ENCODE measurements around the gene CYB561D2. TPM values are rescaled to one million over a fixed set of nuclear protein-coding genes. Genes with fewer than 3 reads are reported as not detected.

Gene CYB561D2
- total and polyA plus RNA-seq, 10 of the 15 experiments (the other 5 are each of a cell fraction or from before 2014, with no cell fraction given) = 7.6 to 39.2 (median 18.8) TPM

DNA sequence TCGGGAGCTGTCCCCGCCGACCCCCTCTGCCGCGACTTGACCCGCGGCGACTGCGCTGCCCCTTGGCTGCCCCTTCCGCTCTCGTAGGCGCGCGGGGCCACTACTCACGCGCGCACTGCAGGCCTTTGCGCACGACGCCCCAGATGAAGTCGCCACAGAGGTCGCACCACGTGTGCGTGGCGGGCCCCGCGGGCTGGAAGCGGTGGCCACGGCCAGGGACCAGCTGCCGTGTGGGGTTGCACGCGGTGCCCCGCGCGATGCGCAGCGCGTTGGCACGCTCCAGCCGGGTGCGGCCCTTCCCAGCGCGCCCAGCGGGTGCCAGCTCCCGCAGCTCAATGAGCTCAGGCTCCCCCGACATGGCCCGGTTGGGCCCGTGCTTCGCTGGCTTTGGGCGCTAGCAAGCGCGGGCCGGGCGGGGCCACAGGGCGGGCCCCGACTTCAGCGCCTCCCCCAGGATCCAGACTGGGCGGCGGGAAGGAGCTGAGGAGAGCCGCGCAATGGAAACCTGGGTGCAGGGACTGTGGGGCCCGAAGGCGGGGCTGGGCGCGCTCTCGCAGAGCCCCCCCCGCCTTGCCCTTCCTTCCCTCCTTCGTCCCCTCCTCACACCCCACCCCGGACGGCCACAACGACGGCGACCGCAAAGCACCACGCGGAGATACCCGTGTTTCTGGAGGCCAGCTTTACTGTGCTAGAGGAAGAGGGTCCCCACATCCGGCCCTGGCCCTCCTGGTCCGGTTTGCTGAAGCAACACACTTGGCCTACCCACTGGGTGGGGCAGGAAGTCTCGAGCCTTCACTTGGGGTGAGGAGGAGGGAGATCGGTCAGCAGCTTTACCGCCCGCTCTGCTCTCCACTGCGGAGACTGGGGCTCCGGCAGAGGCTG lies 10.0 kb upstream of the CYB561D2 start, which contains the start of gene RASSF1:
TSS of gene RASSF1 (minus strand) at position 389 of the 882 bp plus-strand sequence. CDS start at position 358, 31 bp downstream.
- ChIA-PET POLR2A (interaction anchor here (0.6 to 7.0 kb wide), 8 partner anchors 9 to 1861 kb away, joined by 3 to 84 read pairs (median 4); partner anchors contain the start of genes CYB561D2, HYAL2, HYAL3 and NAA80), RAD21 (ENCODE audit: unreplicated experiment) (interaction anchor here (0.7 to 1.3 kb wide), 2 partner anchors 10 to 12 kb away, joined by 3 read pairs; partner anchors contain the start of gene NPRL2), SMC1A (ENCODE audit: uncharacterized antibody, unreplicated experiment) (interaction anchor here (1.1 kb wide), 1 partner anchor 11 kb away, joined by 3 read pairs; no protein-coding TSS in a partner anchor), CTCF (interaction anchor here (6.4 to 10.5 kb wide), 2 partner anchors 8 to 18 kb away, joined by 59 to 72 read pairs; partner anchors contain the start of genes CYB561D2, HYAL2 and NPRL2)
- Histone ChIP-seq H2AFZ (ENCODE audit: control insufficient read depth, low read depth, low read length) (peak within 1 kb of the TSS; percentile 57), H3K36me3 (ENCODE audit: control insufficient read depth in 2 of 2, insufficient read depth in 2 of 2, low read length in 1 of 2) (no peaks in the 10 kb centered on the region), H3K27me3 (replicated peaks in 1 of 2; ENCODE audit: control insufficient read depth in 2 of 2, insufficient read depth in 2 of 2, low read length in 1 of 2) (no peaks in the 10 kb centered on the region), H4K20me1 (ENCODE audit: control insufficient read depth, insufficient read depth) (no peaks in the 10 kb centered on the region), H3K9ac (ENCODE audit: control insufficient read depth, insufficient read depth, low read length) (peak within 1 kb of the TSS; percentile 86), H3K9me3 (replicated peaks; ENCODE audit: control insufficient read depth, insufficient read depth, low read length) (no peaks in the 10 kb centered on the region), H3K79me2 (ENCODE audit: control insufficient read depth, insufficient read depth, low read length) (peaks cover 48% of the 10 kb centered on the region), H3K27ac (ENCODE audit: control insufficient read depth, insufficient read depth) (peak within 1 kb of the TSS; percentile 92), H3K4me1 (ENCODE audit: control insufficient read depth, insufficient read depth, low read length) (peaks cover 3% of the 10 kb centered on the region; the same call in 1 of the 2 replicates), H3K4me3 (peak within 1 kb of the TSS; percentile 96), H3K4me2 (ENCODE audit: control insufficient read depth, insufficient read depth) (peak within 1 kb of the TSS; percentile 75)
- 8% methylated on average over 66 of the region's 85 CpGs for WGBS (ENCODE audit: insufficient coverage, insufficient replicate concordance, low lambda C conversion rate, missing lambda C conversion rate)
- intact Hi-C loops (cut with micrococcal nuclease; ENCODE audit: unreplicated experiment) (no loop called here), in situ Hi-C loops (cut with MboI) (no loop called here)
- FAIRE-seq (peak; percentile 47), ATAC-seq (peak; percentile 35), DNase-seq (ENCODE audit: low read depth, low spot score) (no peak)
- no TSS peak for BruUV-seq (replicated peaks)
- TF ChIP-seq, protein P1, sequence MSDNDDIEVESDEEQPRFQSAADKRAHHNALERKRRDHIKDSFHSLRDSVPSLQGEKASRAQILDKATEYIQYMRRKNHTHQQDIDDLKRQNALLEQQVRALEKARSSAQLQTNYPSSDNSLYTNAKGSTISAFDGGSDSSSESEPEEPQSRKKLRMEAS (IDR thresholded peaks at IDR 0.05; ENCODE audit: low read depth, low read length) = peak; percentile 65
- TF ChIP-seq GABPA (IDR thresholded peaks at IDR 0.05; ENCODE audit: low read depth) = no peak
- peak; percentile 94 for TF ChIP-seq LARP7 (IDR thresholded peaks at IDR 0.05)
- TF ChIP-seq CTCF (IDR thresholded peaks at IDR 0.05 in 2 of 3, conservative IDR thresholded peaks at IDR 0.05 in 1 of 3; ENCODE audit: control insufficient read depth in 2 of 3, extremely low read depth in 1 of 3, insufficient read depth in 1 of 3, low read depth in 3 of 3, low read length in 3 of 3) = no peak
- TF ChIP-seq EGR1 (IDR thresholded peaks at IDR 0.05; ENCODE audit: borderline replicate concordance in 1 of 2, low read depth in 2 of 2, low read length in 2 of 2) = peak in 1 of 2 experiments; percentile 23; a peak in 1 of 3 replicates
- TF ChIP-seq E2F4 (IDR thresholded peaks at IDR 0.05; ENCODE audit: low read depth, low read length) = no peak
- TF ChIP-seq, protein P2, sequence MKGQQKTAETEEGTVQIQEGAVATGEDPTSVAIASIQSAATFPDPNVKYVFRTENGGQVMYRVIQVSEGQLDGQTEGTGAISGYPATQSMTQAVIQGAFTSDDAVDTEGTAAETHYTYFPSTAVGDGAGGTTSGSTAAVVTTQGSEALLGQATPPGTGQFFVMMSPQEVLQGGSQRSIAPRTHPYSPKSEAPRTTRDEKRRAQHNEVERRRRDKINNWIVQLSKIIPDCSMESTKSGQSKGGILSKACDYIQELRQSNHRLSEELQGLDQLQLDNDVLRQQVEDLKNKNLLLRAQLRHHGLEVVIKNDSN (IDR thresholded peaks at IDR 0.05; ENCODE audit: borderline replicate concordance, extremely low read length, insufficient read depth, low read depth, low read length) = peak; percentile 70
- TF ChIP-seq, protein P3, sequence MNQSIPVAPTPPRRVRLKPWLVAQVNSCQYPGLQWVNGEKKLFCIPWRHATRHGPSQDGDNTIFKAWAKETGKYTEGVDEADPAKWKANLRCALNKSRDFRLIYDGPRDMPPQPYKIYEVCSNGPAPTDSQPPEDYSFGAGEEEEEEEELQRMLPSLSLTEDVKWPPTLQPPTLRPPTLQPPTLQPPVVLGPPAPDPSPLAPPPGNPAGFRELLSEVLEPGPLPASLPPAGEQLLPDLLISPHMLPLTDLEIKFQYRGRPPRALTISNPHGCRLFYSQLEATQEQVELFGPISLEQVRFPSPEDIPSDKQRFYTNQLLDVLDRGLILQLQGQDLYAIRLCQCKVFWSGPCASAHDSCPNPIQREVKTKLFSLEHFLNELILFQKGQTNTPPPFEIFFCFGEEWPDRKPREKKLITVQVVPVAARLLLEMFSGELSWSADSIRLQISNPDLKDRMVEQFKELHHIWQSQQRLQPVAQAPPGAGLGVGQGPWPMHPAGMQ (IDR thresholded peaks at IDR 0.05; ENCODE audit: borderline replicate concordance) = no peak
- TF ChIP-seq HCFC1 (IDR thresholded peaks at IDR 0.05; ENCODE audit: low read length) = no peak; the same call in 1 of the 2 replicates
- TF ChIP-seq HDAC6 (IDR thresholded peaks at IDR 0.05; ENCODE audit: unreplicated experiment) = peak; percentile 98
- TF ChIP-seq ATF2 (IDR thresholded peaks at IDR 0.05; ENCODE audit: low read length) = no peak
- no peak for TF ChIP-seq PAX8 (IDR thresholded peaks at IDR 0.05)
- TF ChIP-seq BHLHE40 (IDR thresholded peaks at IDR 0.05; ENCODE audit: borderline replicate concordance in 1 of 2, low read depth in 2 of 2, low read length in 1 of 2) = peak in 1 of 2 experiments; percentile 82; a peak in 2 of 4 replicates

Data from GM12878 (cell line).